ENCODE data around the gene ARF1. TPM values are rescaled to one million over a fixed set of nuclear protein-coding genes. Genes with fewer than 3 reads are reported as not detected.

Gene ARF1
- total RNA-seq, 4 donors from 2014 or later: 165 to 340 (median 203) TPM

GRCh38 chr1:228101994-228102790 lies 19.7 kb downstream of the ARF1 start:
- H3K27ac ChIP-seq: peak overlapping the region; percentile 72 to 92
- H3K27me3 ChIP-seq: no peaks in the 10 kb centered on the region
- no peaks in the 10 kb centered on the region for H3K36me3 ChIP-seq
- no peaks in the 10 kb centered on the region for H3K9me3 ChIP-seq
- no peak for TF ChIP-seq POLR2A (IDR thresholded peaks at IDR 0.05)
- TF ChIP-seq CTCF (IDR thresholded peaks at IDR 0.05): no peak
- H3K4me1 ChIP-seq: peaks cover 0 to 13% of the 10 kb centered on the region in 2 donors
- intact Hi-C loops (cut with DNase I; ENCODE audit: low total_unique reads): no loop called here
- no peak for DNase-seq
- peak overlapping the region; percentile 70 to 71 for H3K4me3 ChIP-seq

GRCh38 chr1:228102791-228103620 lies 20.5 kb downstream of the ARF1 start, which contains the start of gene C1orf35:
Gene C1orf35, minus strand, starts transcription at chr1:228103325. Its CDS starts 98 bp downstream, at chr1:228103227.
- Histone ChIP-seq H3K27ac (peak within 1 kb of the TSS; percentile 72 to 92), H3K9me3 (no peaks in the 10 kb centered on the region), H3K4me3 (peak within 1 kb of the TSS; percentile 70 to 71), H3K4me1 (peaks cover 0 to 18% of the 10 kb centered on the region in 2 donors), H3K36me3 (no peaks in the 10 kb centered on the region), H3K27me3 (no peaks in the 10 kb centered on the region)
- TF ChIP-seq POLR2A (IDR thresholded peaks at IDR 0.05) (peak; percentile 53 to 77), CTCF (IDR thresholded peaks at IDR 0.05) (peak in 1 of 4 experiments; percentile 39)
- intact Hi-C loops (cut with DNase I; ENCODE audit: low total_unique reads): no loop called here
- DNase-seq: peak; percentile 92 to 94

GRCh38 chr1:228104526-228105269 lies 22.2 kb downstream of the ARF1 start:
- no peaks in the 10 kb centered on the region for H3K36me3 ChIP-seq
- no peak for DNase-seq
- intact Hi-C loops (cut with DNase I; ENCODE audit: low total_unique reads): no loop called here
- H3K4me3 ChIP-seq: no peak overlapping the region
- H3K4me1 ChIP-seq: peaks cover 0 to 25% of the 10 kb centered on the region in 2 donors
- H3K27me3 ChIP-seq: no peaks in the 10 kb centered on the region
- H3K9me3 ChIP-seq: no peaks in the 10 kb centered on the region
- TF ChIP-seq CTCF (IDR thresholded peaks at IDR 0.05): no peak
- TF ChIP-seq POLR2A (IDR thresholded peaks at IDR 0.05): no peak
- no peak overlapping the region for H3K27ac ChIP-seq

- H3K4me3 ChIP-seq: no peak overlapping the region
- no peak overlapping the region for H3K27ac ChIP-seq
- intact Hi-C loops (cut with DNase I; ENCODE audit: low total_unique reads): no loop called here
- DNase-seq: no peak
- TF ChIP-seq POLR2A (IDR thresholded peaks at IDR 0.05) (no peak), CTCF (IDR thresholded peaks at IDR 0.05) (no peak)
- no peaks in the 10 kb centered on the region for H3K27me3 ChIP-seq
- H3K36me3 ChIP-seq: no peaks in the 10 kb centered on the region
- H3K4me1 ChIP-seq: peaks cover 0 to 25% of the 10 kb centered on the region in 2 donors
- H3K9me3 ChIP-seq: no peaks in the 10 kb centered on the region
These were observed 22.9 kb downstream of the ARF1 start for GRCh38 chr1:228105270-228105995.
